GM12873 (cell line): ENCODE results near the gene RBM4.

Source experiments
- CTCF ChIP-seq: IDR thresholded peaks from 2 replicates; pipeline ENCODE4 v1.5.1; 2012; ENCODE audit warnings: low read depth, mild to moderate bottlenecking, moderate library complexity, low read length, control low read depth; ENCODE audit not compliant: insufficient read depth; ENCODE audit errors: missing control alignments

Gene RBM4

DNA sequence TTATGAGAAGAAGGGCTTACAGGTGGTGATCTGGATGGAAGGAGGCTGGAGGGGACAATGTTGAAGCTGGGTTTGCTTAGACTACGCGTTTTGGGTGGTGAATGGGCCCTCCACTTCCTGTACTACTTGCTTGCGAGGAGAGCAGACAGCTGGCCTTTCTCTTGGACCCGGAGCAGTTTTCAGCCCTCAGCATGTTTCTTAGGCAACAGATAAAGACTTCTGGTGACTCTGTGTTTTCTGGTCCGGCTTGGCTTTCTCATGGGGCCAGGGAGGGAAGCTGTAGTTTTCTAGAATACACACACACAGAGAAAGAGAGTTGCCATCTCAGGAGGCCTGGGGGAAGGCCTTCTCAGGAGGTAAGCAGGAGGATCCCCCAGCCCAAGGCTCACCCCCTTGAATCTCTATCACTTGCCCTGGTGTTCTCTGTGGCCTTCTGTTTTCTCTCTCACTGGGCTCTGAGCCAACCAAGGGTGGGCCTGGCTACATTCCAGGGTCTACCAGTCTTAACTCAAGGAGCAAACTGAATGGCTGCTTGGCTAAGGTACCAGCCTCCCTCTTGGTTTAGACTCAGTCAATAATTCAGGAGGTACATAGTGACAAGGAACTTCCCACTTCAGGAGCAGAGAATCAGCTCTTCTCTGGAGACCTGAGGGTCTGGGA is 43.1 kb upstream of the RBM4 start:
- no peak for TF ChIP-seq CTCF

DNA sequence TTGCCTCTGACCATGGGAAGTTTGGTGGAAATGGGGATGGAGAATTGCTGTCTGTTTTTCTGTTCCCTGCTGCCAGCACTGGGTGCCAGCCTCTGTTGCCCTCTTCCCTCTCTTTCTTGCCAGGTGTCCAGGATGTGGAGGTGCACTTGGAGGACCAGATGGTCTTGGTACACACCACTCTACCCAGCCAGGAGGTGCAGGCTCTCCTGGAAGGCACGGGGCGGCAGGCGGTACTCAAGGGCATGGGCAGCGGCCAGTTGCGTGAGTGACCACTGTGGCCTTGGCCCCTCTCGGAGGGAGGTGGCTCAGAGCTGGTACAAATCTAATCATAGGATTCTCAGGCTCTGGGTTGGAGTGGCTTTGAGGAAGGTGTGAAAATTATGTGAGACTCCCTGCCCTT is 39.5 kb upstream of the RBM4 start:
- no peak for TF ChIP-seq CTCF

GRCh38 chr11:66600219-66600618 is 38.3 kb upstream of the RBM4 start:
- TF ChIP-seq CTCF = no peak

GRCh38 chr11:66600631-66601233 is 37.8 kb upstream of the RBM4 start:
- TF ChIP-seq CTCF = no peak

DNA sequence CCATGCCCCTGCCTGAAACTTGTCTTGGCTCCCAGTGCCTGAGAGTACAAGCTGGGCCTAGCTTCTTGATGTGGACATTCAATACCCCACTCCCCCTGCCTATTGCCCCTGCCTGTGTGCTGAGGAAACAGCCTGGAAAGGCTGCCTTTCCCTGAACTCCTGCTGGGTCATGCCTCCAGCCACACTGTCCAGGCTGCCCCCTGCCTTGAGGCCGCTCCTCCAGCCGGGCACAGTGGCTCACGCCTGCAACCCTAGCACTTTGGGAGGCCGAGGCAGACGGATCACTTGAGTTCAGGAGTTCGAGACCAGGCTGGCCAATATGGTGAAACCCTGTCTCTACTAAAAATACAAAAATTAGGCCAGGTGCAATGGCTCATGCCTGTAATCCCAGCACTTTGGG is 35.4 kb upstream of the RBM4 start:
- TF ChIP-seq CTCF = no peak

GRCh38 chr11:66604155-66604554 is 34.3 kb upstream of the RBM4 start:
- TF ChIP-seq CTCF = no peak

GRCh38 chr11:66607126-66607834 is 31.2 kb upstream of the RBM4 start:
- no peak for TF ChIP-seq CTCF
